IMR-90 (cell line): ENCODE results near the gene UNC13B. TPM values are rescaled to one million over a fixed set of nuclear protein-coding genes. Genes with fewer than 3 reads are reported as not detected.

Source experiments
- ATAC-seq: fragments of 200-7000 bp; cut with Tn5 transposase; 2 replicates; pipeline ENCODE4 v1.9.1; 2020; ENCODE audit warnings: low read depth, mild to moderate bottlenecking, moderate library complexity
- BruUV-seq: library from RNA; stranded (reverse); fragments of 400-500 nt; replicated peaks from 2 replicates; lab custom pipeline; 2021; lab: Mats Ljungman, UMichigan
- CTCF ChIA-PET: fragments of 300-600 bp; formaldehyde crosslinking; extraction: SDS; loops from one replicate; lab custom pipeline; 2021; ENCODE audit warnings: antibody characterized with exemption; lab: Yijun Ruan, JAX
- POLR2A ChIA-PET: fragments of 300-600 bp; sonication (Branson Sonifier 250); formaldehyde crosslinking; loops from one replicate; lab custom pipeline; 2022; ENCODE audit warnings: antibody characterized with exemption; ENCODE audit not compliant: unreplicated experiment; lab: Charles Lee
- DNase-seq: peaks from one replicate; pipeline ENCODE4 v3.0.0; 2013
- H2AFZ ChIP-seq: replicated peaks from 2 replicates; pipeline ENCODE3; 2013; ENCODE audit warnings: low read length, mild to moderate bottlenecking; ENCODE audit not compliant: poor library complexity
- H2AK5ac ChIP-seq: 2 replicates; pipeline ENCODE4 v1.6.1; 2013; ENCODE audit warnings: low read depth, low read length, inconsistent platforms
- H2AK9ac ChIP-seq: replicated peaks from 2 replicates; pipeline ENCODE3; 2013; ENCODE audit warnings: mild to moderate bottlenecking, low read depth, low read length, moderate library complexity; ENCODE audit not compliant: poor library complexity
- H2BK120ac ChIP-seq: 2 replicates; pipeline ENCODE4 v1.6.1; 2013; ENCODE audit warnings: low read depth, low read length, inconsistent platforms
- H2BK15ac ChIP-seq: 3 replicates; pipeline ENCODE4 v1.6.1; 2013; ENCODE audit warnings: low read depth, low read length, inconsistent platforms
- H2BK20ac ChIP-seq: 2 replicates; pipeline ENCODE4 v1.6.1; 2013; ENCODE audit warnings: low read depth, mild to moderate bottlenecking, inconsistent platforms, low read length, moderate library complexity
- H2BK5ac ChIP-seq: 2 replicates; pipeline ENCODE4 v1.6.1; 2013; ENCODE audit warnings: mild to moderate bottlenecking, low read depth, low read length, inconsistent platforms; ENCODE audit not compliant: poor library complexity, severe bottlenecking
- H3K14ac ChIP-seq: replicated peaks from 2 replicates; pipeline ENCODE4 v1.6.1; 2013; ENCODE audit warnings: low read depth, low read length, inconsistent platforms
- H3K18ac ChIP-seq: 2 replicates; pipeline ENCODE4 v1.6.1; 2013; ENCODE audit warnings: low read depth, low read length, control low read depth
- H3K23ac ChIP-seq: 2 replicates; pipeline ENCODE4 v1.6.1; 2013; ENCODE audit warnings: low read depth, low read length, inconsistent platforms
- H3K27ac ChIP-seq: 2 replicates; pipeline ENCODE4 v1.5.1; 2013; ENCODE audit warnings: mild to moderate bottlenecking, control low read depth, low read length; ENCODE audit not compliant: insufficient read depth
- H3K27me3 ChIP-seq: 2 replicates; pipeline ENCODE4 v1.6.1; 2013; ENCODE audit warnings: low read length; ENCODE audit not compliant: control insufficient read depth, insufficient read depth
- H3K36me3 ChIP-seq: 2 replicates; pipeline ENCODE4 v1.6.1; 2013; ENCODE audit warnings: low read length, mixed read lengths; ENCODE audit not compliant: control insufficient read depth, insufficient read depth
- H3K4ac ChIP-seq: 2 replicates; pipeline ENCODE4 v1.6.1; 2013; ENCODE audit warnings: low read depth, low read length, inconsistent platforms
- H3K4me1 ChIP-seq: 2 replicates; pipeline ENCODE4 v1.6.1; 2013; ENCODE audit warnings: low read length, mixed read lengths; ENCODE audit not compliant: control insufficient read depth, insufficient read depth
- H3K4me2 ChIP-seq: 2 replicates; pipeline ENCODE4 v1.6.1; 2013; ENCODE audit warnings: low read depth, mild to moderate bottlenecking, control low read depth, low read length, moderate library complexity
- H3K4me3 ChIP-seq: 2 replicates; pipeline ENCODE4 v1.5.1; 2013; ENCODE audit warnings: low read depth, mild to moderate bottlenecking, control low read depth, low read length, moderate library complexity; ENCODE audit not compliant: insufficient read depth
- H3K56ac ChIP-seq: 2 replicates; pipeline ENCODE4 v1.6.1; 2013; ENCODE audit warnings: low read length, inconsistent platforms; ENCODE audit not compliant: insufficient read depth; ENCODE audit errors: extremely low read depth
- H3K79me1 ChIP-seq, 2 experiments: 2 replicates each; pipeline ENCODE4 v1.6.1; 2013; ENCODE audit warnings: low read length in 2 of 2, inconsistent platforms in 1 of 2, low read depth in 1 of 2
- H3K9ac ChIP-seq: 2 replicates; pipeline ENCODE4 v1.6.1; 2013; ENCODE audit warnings: low read depth, low read length, control low read depth
- H3K9me1 ChIP-seq: 2 replicates; pipeline ENCODE4 v1.6.1; 2013; ENCODE audit warnings: low read length, inconsistent platforms; ENCODE audit not compliant: insufficient read depth
- H3K9me3 ChIP-seq: 2 replicates; pipeline ENCODE4 v1.6.1; 2013; ENCODE audit warnings: low read length; ENCODE audit not compliant: control insufficient read depth, insufficient read depth
- H4K20me1 ChIP-seq: 2 replicates; pipeline ENCODE4 v1.6.1; 2013; ENCODE audit warnings: low read length, inconsistent platforms; ENCODE audit not compliant: insufficient read depth
- H4K5ac ChIP-seq: 2 replicates; pipeline ENCODE4 v1.6.1; 2013; ENCODE audit warnings: mild to moderate bottlenecking, low read depth, low read length, control low read depth
- H4K8ac ChIP-seq, 2 experiments: 2 replicates each; pipeline ENCODE4 v1.6.1; 2013; ENCODE audit warnings: low read depth in 2 of 2, low read length in 2 of 2, control low read depth in 1 of 2, inconsistent platforms in 1 of 2
- H4K91ac ChIP-seq: 2 replicates; pipeline ENCODE4 v1.6.1; 2013; ENCODE audit warnings: low read depth, low read length, inconsistent platforms; ENCODE audit not compliant: insufficient read depth
- BHLHE40 ChIP-seq: fragments of 150-350 bp; IDR thresholded peaks from 2 replicates; pipeline ENCODE4 v1.6.1; 2016; ENCODE audit warnings: mild to moderate bottlenecking, low read depth, low read length
- CEBPB ChIP-seq: IDR thresholded peaks from 2 replicates; pipeline ENCODE4 v1.6.1; 2012; ENCODE audit warnings: low read depth, low read length, improper control_type of control experiment
- CHD1 ChIP-seq: IDR thresholded peaks from 2 replicates; pipeline ENCODE4 v1.6.1; 2012; ENCODE audit warnings: low read depth, low read length, improper control_type of control experiment
- CTCF ChIP-seq: conservative IDR thresholded peaks from 2 replicates; pipeline ENCODE4 v1.5.1; 2012; ENCODE audit warnings: mild to moderate bottlenecking, low read depth, low read length, improper control_type of control experiment
- ELK1 ChIP-seq: fragments of 150-350 bp; IDR thresholded peaks from 2 replicates; pipeline ENCODE4 v1.6.1; 2016; ENCODE audit warnings: low read depth, mild to moderate bottlenecking, low read length, moderate library complexity, borderline replicate concordance
- FOS ChIP-seq: fragments of 150-350 bp; IDR thresholded peaks from 2 replicates; pipeline ENCODE4 v1.6.1; 2016; ENCODE audit warnings: low read depth, low read length
- MAFK ChIP-seq: IDR thresholded peaks from 2 replicates; pipeline ENCODE4 v1.6.1; 2012; ENCODE audit warnings: low read depth, low read length, improper control_type of control experiment
- MAZ ChIP-seq: IDR thresholded peaks from 2 replicates; pipeline ENCODE4 v1.6.1; 2012; ENCODE audit warnings: low read depth, mild to moderate bottlenecking, low read length, improper control_type of control experiment, moderate library complexity, borderline replicate concordance
- MXI1 ChIP-seq: IDR thresholded peaks from 2 replicates; pipeline ENCODE4 v1.6.1; 2012; ENCODE audit warnings: low read depth, mild to moderate bottlenecking, low read length, moderate library complexity, borderline replicate concordance
- NFE2L2 ChIP-seq: fragments of 150-350 bp; IDR thresholded peaks from 2 replicates; pipeline ENCODE4 v1.6.1; 2016; ENCODE audit warnings: low read depth, mild to moderate bottlenecking, low read length
- POLR2A ChIP-seq: IDR thresholded peaks from 2 replicates; pipeline ENCODE4 v1.6.1; 2012; ENCODE audit warnings: mild to moderate bottlenecking, low read depth, low read length
- RAD21 ChIP-seq: IDR thresholded peaks from 2 replicates; pipeline ENCODE4 v1.6.1; 2012; ENCODE audit warnings: low read length, improper control_type of control experiment
- RCOR1 ChIP-seq: IDR thresholded peaks from 2 replicates; pipeline ENCODE4 v1.6.1; 2012; ENCODE audit warnings: mild to moderate bottlenecking, low read length, improper control_type of control experiment; ENCODE audit not compliant: insufficient replicate concordance
- RFX5 ChIP-seq: IDR thresholded peaks from 2 replicates; pipeline ENCODE4 v1.8.0; 2012; ENCODE audit warnings: low read depth, mild to moderate bottlenecking, low read length, moderate library complexity
- SMC3 ChIP-seq: fragments of 150-350 bp; IDR thresholded peaks from 2 replicates; pipeline ENCODE4 v1.6.1; 2016; ENCODE audit warnings: low read depth, mild to moderate bottlenecking, antibody characterized with exemption, low read length, moderate library complexity
- USF2 ChIP-seq: fragments of 150-350 bp; IDR thresholded peaks from 2 replicates; pipeline ENCODE4 v1.6.1; 2017; ENCODE audit warnings: mild to moderate bottlenecking, antibody characterized with exemption, low read length, low read depth
- WGBS, 2 experiments: methylation state at CpG; one replicate each; pipeline versions ENCODE4 v1.1.5 to v1.1.7; 2013; ENCODE audit warnings: missing lambda C conversion rate in 2 of 2; ENCODE audit not compliant: insufficient read length in 1 of 2; ENCODE audit errors: extremely low coverage in 2 of 2; 5-methylcytosine and 5-hydroxymethylcytosine counted together
- dilution Hi-C: fragments of 300-500 bp; cut with HindIII; formaldehyde crosslinking; loops from one replicate; pipeline ENCODE4 v1.14.3; 2018; ENCODE audit warnings: low sequenced_read_pairs; ENCODE audit not compliant: unreplicated experiment
- in situ Hi-C: fragments of 300-500 bp; cut with MboI; formaldehyde crosslinking; loops from 3 replicates; pipeline ENCODE4 v1.14.3; 2019; ENCODE audit warnings: low sequenced_read_pairs, inconsistent platforms, mixed read lengths
- intact Hi-C: fragments of 100-400 bp; cut with micrococcal nuclease; formaldehyde crosslinking; loops from 2 replicates; pipeline ENCODE4 v1.10.0; 2022
- polyA plus RNA-seq, 3 experiments: library from polyadenylated mRNA; depleted of rRNA; stranded (reverse); fragments of >200 nt; gene quantifications; 2 replicates each; pipeline ENCODE4 v1.2.3, GENCODE V29; 2012; ENCODE audit warnings: low replicate concordance in 1 of 3
- total RNA-seq: library from RNA; depleted of rRNA; stranded (reverse); fragments of >200 nt; gene quantifications from 2 replicates; pipeline ENCODE4 v1.2.3, GENCODE V29; 2012

The UNC13B gene
- total and polyA plus RNA-seq, 2 of the 4 experiments (the other 2 are of a cell fraction): 7.5 to 14.3 TPM

- H3K9me3 ChIP-seq: no peaks in the 10 kb centered on the region
- H2BK120ac ChIP-seq: no peak overlapping the region
- H2AK5ac ChIP-seq: no peak overlapping the region
- H3K18ac ChIP-seq: no peak overlapping the region
- no peak overlapping the region for H2BK20ac ChIP-seq
- H3K56ac ChIP-seq: no peak overlapping the region
- H4K8ac ChIP-seq: no peak overlapping the region
- H3K79me1 ChIP-seq: no peaks in the 10 kb centered on the region; a peak in 1 of 4 replicates
- no peak overlapping the region for H3K9ac ChIP-seq
- intact Hi-C loops (loop anchor here (10.0 kb wide), 1 partner anchor 78 kb away; no protein-coding TSS in a partner anchor), in situ Hi-C loops (no loop called here), dilution Hi-C loops (no loop called here)
- DNase-seq: no peak
- no peak overlapping the region for H2AK9ac ChIP-seq
- H3K4me2 ChIP-seq: no peak overlapping the region
- no peaks in the 10 kb centered on the region for H3K9me1 ChIP-seq
- TF ChIP-seq FOS: no peak
- TF ChIP-seq MAZ: no peak
- no peak for TF ChIP-seq CHD1
- TF ChIP-seq NFE2L2: no peak
- no peak for TF ChIP-seq RFX5
- TF ChIP-seq USF2: no peak
- TF ChIP-seq RAD21: no peak
- no peak for TF ChIP-seq CEBPB
- TF ChIP-seq BHLHE40: no peak
- no peak for TF ChIP-seq POLR2A
- no peak for TF ChIP-seq MAFK
- no peak for TF ChIP-seq RCOR1
- no peak for TF ChIP-seq MXI1
- no peak for TF ChIP-seq ELK1
- TF ChIP-seq CTCF: no peak
- TF ChIP-seq SMC3: no peak
- no peak overlapping the region for H4K91ac ChIP-seq
- no CpG with 5 or more reads among the region's 1 CpG for WGBS, 2 experiments
- no peak overlapping the region for H2BK15ac ChIP-seq
- no peak for ATAC-seq
- no peaks in the 10 kb centered on the region for H3K27me3 ChIP-seq
- H2BK5ac ChIP-seq: no peak overlapping the region
- no TSS peak for BruUV-seq
- H4K5ac ChIP-seq: no peak overlapping the region
- H2AFZ ChIP-seq: no peak overlapping the region
- no peak overlapping the region for H3K23ac ChIP-seq
- peaks cover 1% of the 10 kb centered on the region; the same call in 1 of the 2 replicates for H3K4me1 ChIP-seq
- H3K14ac ChIP-seq: no peak overlapping the region
- ChIA-PET CTCF (interaction anchor here (0.5 kb wide), 1 partner anchor 45 kb away, joined by 3 read pairs; no protein-coding TSS in a partner anchor), POLR2A (no interaction called here)
- no peak overlapping the region for H3K4me3 ChIP-seq
- no peak overlapping the region for H3K4ac ChIP-seq
- H3K27ac ChIP-seq: no peak overlapping the region
- H4K20me1 ChIP-seq: no peaks in the 10 kb centered on the region
- H3K36me3 ChIP-seq: no peaks in the 10 kb centered on the region
Measured at GRCh38 chr9:35286381-35286780, 124.6 kb downstream of the UNC13B start.
